Muscle of leg (tissue), 11 donors: ENCODE measurements around the gene MTX2. TPM values are rescaled to one million over a fixed set of nuclear protein-coding genes. Genes with fewer than 3 reads are reported as not detected.
"Not testable (repeated sequence)": the region's sequence is repeated elsewhere in the genome, so short reads cannot be mapped to it uniquely, and the experiment has no call there.

ENCODE experiments used
- DNase-seq: peaks from one replicate; pipeline ENCODE4 v3.0.0; 2013
- H3K27ac ChIP-seq: one replicate; pipeline ENCODE4 v1.5.1; 2013; ENCODE audit warnings: mild to moderate bottlenecking, low read length, control low read depth
- H3K27me3 ChIP-seq: one replicate; pipeline ENCODE4 v1.6.1; 2013; ENCODE audit warnings: low read length; ENCODE audit not compliant: control insufficient read depth, insufficient read depth
- H3K36me3 ChIP-seq: one replicate; pipeline ENCODE4 v1.6.1; 2013; ENCODE audit warnings: low read length; ENCODE audit not compliant: control insufficient read depth, insufficient read depth
- H3K4me1 ChIP-seq: one replicate; pipeline ENCODE4 v1.6.1; 2013; ENCODE audit warnings: low read length; ENCODE audit not compliant: control insufficient read depth, insufficient read depth
- H3K4me3 ChIP-seq: one replicate; pipeline ENCODE4 v1.5.1; 2013; ENCODE audit warnings: low read length, control low read depth
- H3K9me3 ChIP-seq: replicated peaks from 2 replicates; pipeline ENCODE4 v1.6.1; 2013; ENCODE audit warnings: low read depth, low read length; ENCODE audit not compliant: control insufficient read depth
- WGBS: methylation state at CpG from one replicate; pipeline ENCODE4 v1.1.5; 2013; ENCODE audit warnings: missing lambda C conversion rate; ENCODE audit not compliant: insufficient coverage; 5-methylcytosine and 5-hydroxymethylcytosine counted together
- polyA plus RNA-seq, 8 donors: library from polyadenylated mRNA; unstranded; fragments of 120-200 nt; gene quantifications; one replicate each; pipeline versions ENCODE4 v1.2.1 to v1.2.3, GENCODE V29; 2013; ENCODE audit warnings: inconsistent platforms in 1 of 8, low replicate concordance in 1 of 8; ENCODE audit not compliant: insufficient read length in 8 of 8, insufficient read depth in 1 of 8
- total RNA-seq: library from RNA; stranded (reverse); fragments of 120-200 nt; gene quantifications from one replicate; pipeline ENCODE4 v1.2.4, GENCODE V29; 2013

The MTX2 gene
- total and polyA plus RNA-seq, 9 donors: 36.8 to 64.5 (median 52.2) TPM

GRCh38 chr2:176356251-176356650 is 87.0 kb downstream of the MTX2 start:
- Histone ChIP-seq H3K4me3 (no peak overlapping the region), H3K27me3 (no peaks in the 10 kb centered on the region), H3K9me3 (no peaks in the 10 kb centered on the region), H3K4me1 (no peaks in the 10 kb centered on the region), H3K27ac (no peak overlapping the region), H3K36me3 (no peaks in the 10 kb centered on the region)
- no CpG with 5 or more reads among the region's 4 CpGs for WGBS
- DNase-seq: no peak

- H3K4me3 ChIP-seq: no peak overlapping the region
- H3K9me3 ChIP-seq: no peaks in the 10 kb centered on the region
- no peaks in the 10 kb centered on the region for H3K27me3 ChIP-seq
- no peaks in the 10 kb centered on the region for H3K4me1 ChIP-seq
- H3K36me3 ChIP-seq: no peaks in the 10 kb centered on the region
- no peak for DNase-seq
- H3K27ac ChIP-seq: no peak overlapping the region
- WGBS: 83% methylated on average over 1 of the region's 3 CpGs
These were observed 95.2 kb downstream of the MTX2 start for GRCh38 chr2:176364273-176364977.

GRCh38 chr2:176368349-176368748 is 99.1 kb downstream of the MTX2 start:
- Histone ChIP-seq H3K4me1 (no peaks in the 10 kb centered on the region), H3K4me3 (no peak overlapping the region), H3K27me3 (no peaks in the 10 kb centered on the region), H3K27ac (no peak overlapping the region), H3K36me3 (no peaks in the 10 kb centered on the region), H3K9me3 (no peaks in the 10 kb centered on the region)
- DNase-seq: no peak
- WGBS: 73% methylated on average over 1 of the region's 1 CpG

- no peaks in the 10 kb centered on the region for H3K9me3 ChIP-seq
- H3K4me1 ChIP-seq: no peaks in the 10 kb centered on the region
- WGBS: 57% methylated on average over 10 of the region's 13 CpGs
- H3K27ac ChIP-seq: no peak overlapping the region
- no peak for DNase-seq
- no peaks in the 10 kb centered on the region for H3K27me3 ChIP-seq
- H3K36me3 ChIP-seq: no peaks in the 10 kb centered on the region
- no peak overlapping the region for H3K4me3 ChIP-seq
These were observed 101.4 kb downstream of the MTX2 start for GRCh38 chr2:176370467-176371171.

GRCh38 chr2:176373155-176373554 is 103.9 kb downstream of the MTX2 start:
- not testable (repeated sequence) for H3K4me3 ChIP-seq
- 78% methylated on average over 1 of the region's 1 CpG for WGBS

GRCh38 chr2:176378323-176378722 is 109.1 kb downstream of the MTX2 start:
- Histone ChIP-seq H3K36me3 (no peaks in the 10 kb centered on the region), H3K9me3 (peaks cover 2% of the 10 kb centered on the region), H3K27ac (no peak overlapping the region), H3K4me3 (no peak overlapping the region), H3K27me3 (no peaks in the 10 kb centered on the region), H3K4me1 (no peaks in the 10 kb centered on the region)
- no CpG with 5 or more reads among the region's 1 CpG for WGBS
- DNase-seq: no peak

More at GRCh38 chr2:176373155-176373554, 103.9 kb downstream of the MTX2 start:
- not testable (repeated sequence) for H3K9me3 ChIP-seq, DNase-seq, H3K36me3 ChIP-seq, H3K27ac ChIP-seq, H3K27me3 ChIP-seq, H3K4me1 ChIP-seq

- no CpG with 5 or more reads among the region's 1 CpG for WGBS
These were observed 111.1 kb downstream of the MTX2 start for GRCh38 chr2:176380341-176380740.

GRCh38 chr2:176383100-176383499 is 113.9 kb downstream of the MTX2 start:
- H3K9me3 ChIP-seq: peaks cover 2% of the 10 kb centered on the region
- H3K4me3 ChIP-seq: no peak overlapping the region
- no peaks in the 10 kb centered on the region for H3K27me3 ChIP-seq
- no peaks in the 10 kb centered on the region for H3K4me1 ChIP-seq
- H3K27ac ChIP-seq: no peak overlapping the region
- no peaks in the 10 kb centered on the region for H3K36me3 ChIP-seq
- no peak for DNase-seq

More at GRCh38 chr2:176380341-176380740, 111.1 kb downstream of the MTX2 start:
- no peaks in the 10 kb centered on the region for H3K36me3 ChIP-seq
- no peaks in the 10 kb centered on the region for H3K27me3 ChIP-seq
- no peaks in the 10 kb centered on the region for H3K4me1 ChIP-seq
- H3K9me3 ChIP-seq: peaks cover 2% of the 10 kb centered on the region
- no peak overlapping the region for H3K27ac ChIP-seq
- no peak overlapping the region for H3K4me3 ChIP-seq
- no peak for DNase-seq

GRCh38 chr2:176383836-176384442 is 114.7 kb downstream of the MTX2 start:
- Histone ChIP-seq H3K27ac (no peak overlapping the region), H3K36me3 (no peaks in the 10 kb centered on the region), H3K4me1 (no peaks in the 10 kb centered on the region), H3K4me3 (no peak overlapping the region), H3K27me3 (no peaks in the 10 kb centered on the region), H3K9me3 (peaks cover under 1% of the 10 kb centered on the region)
- no peak for DNase-seq
- WGBS: 100% methylated on average over 1 of the region's 3 CpGs

GRCh38 chr2:176385219-176385759 is 116.0 kb downstream of the MTX2 start:
- Histone ChIP-seq H3K9me3 (no peaks in the 10 kb centered on the region), H3K27me3 (no peaks in the 10 kb centered on the region), H3K36me3 (no peaks in the 10 kb centered on the region), H3K4me3 (no peak overlapping the region), H3K27ac (no peak overlapping the region), H3K4me1 (no peaks in the 10 kb centered on the region)
- no peak for DNase-seq
- no CpG with 5 or more reads among the region's 2 CpGs for WGBS
